ENCODE data around the gene HOXA7. TPM values are rescaled to one million over a fixed set of nuclear protein-coding genes. Genes with fewer than 3 reads are reported as not detected.

The HOXA7 gene
- total RNA-seq, 4 donors from 2014 or later: 7.0 to 22.9 (median 12.8) TPM

GRCh38 chr7:27164367-27165088 is 8.1 kb upstream of the HOXA7 start:
- Histone ChIP-seq H3K9me3 (no peaks in the 10 kb centered on the region), H3K27me3 (peaks cover 19% of the 10 kb centered on the region), H3K27ac (peak overlapping the region; percentile 95 to 99 (median 98)), H3K4me1 (peaks cover 4 to 33% (median 24%) of the 10 kb centered on the region in 4 donors), H3K4me3 (peak overlapping the region; percentile 58 to 82 (median 64)), H3K36me3 (no peaks in the 10 kb centered on the region)
- in situ Hi-C loops (cut with MboI; ENCODE audit: low pct_ligation_motif_present in 1 of 4, low pct_unique_long_range_greater_than_20kb in 1 of 4, low sequenced_read_pairs in 3 of 4): loop anchor here in 3 of 4 donors (25.0 kb wide), 3 partner anchors 802 to 1302 kb away; no protein-coding TSS in a partner anchor
- TF ChIP-seq POLR2A (IDR thresholded peaks at IDR 0.05): no peak
- TF ChIP-seq CTCF (IDR thresholded peaks at IDR 0.05): peak; percentile 15 to 38 (median 27)
- WGBS, 2 donors (ENCODE audit: low coverage in 1 of 2): 10% methylated on average over 31 of the region's 47 CpGs; no CpG with 5 or more reads in 1 of the 2 donors
- intact Hi-C loops (cut with DNase I; ENCODE audit: low total_unique reads): loop anchor here (10.0 kb wide), 1 partner anchor 1310 kb away; no protein-coding TSS in a partner anchor
- no peak for DNase-seq

DNA sequence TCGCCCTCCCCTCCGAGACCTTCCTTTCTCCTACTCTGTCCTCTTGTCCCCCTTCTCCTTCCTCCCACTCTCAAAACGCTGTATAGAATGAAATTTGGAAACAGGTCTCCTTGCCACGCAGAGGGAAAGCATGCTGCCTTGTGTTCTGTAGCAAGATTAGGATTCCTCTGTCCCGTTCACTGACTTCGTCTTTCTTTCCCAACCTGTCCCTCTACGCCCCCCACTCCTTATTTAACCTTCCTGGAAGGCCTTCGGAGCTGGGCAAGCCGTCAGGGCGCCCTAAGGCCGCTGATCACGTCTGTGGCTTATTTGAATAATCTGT is 7.5 kb upstream of the HOXA7 start:
- Histone ChIP-seq H3K4me3 (peak overlapping the region; percentile 58 to 82 (median 64)), H3K27ac (peak overlapping the region; percentile 95 to 99 (median 98)), H3K4me1 (peaks cover 4 to 34% (median 23%) of the 10 kb centered on the region in 4 donors), H3K9me3 (no peaks in the 10 kb centered on the region), H3K36me3 (no peaks in the 10 kb centered on the region), H3K27me3 (peaks cover 19% of the 10 kb centered on the region)
- WGBS, 2 donors (ENCODE audit: low coverage in 1 of 2): 0 to 10% methylated on average over 5 to 12 of the region's 12 CpGs
- intact Hi-C loops (cut with DNase I; ENCODE audit: low total_unique reads) (loop anchor here (10.0 kb wide), 1 partner anchor 1309 kb away; no protein-coding TSS in a partner anchor), in situ Hi-C loops (cut with MboI; ENCODE audit: low pct_ligation_motif_present in 1 of 4, low pct_unique_long_range_greater_than_20kb in 1 of 4, low sequenced_read_pairs in 3 of 4) (loop anchor here in 3 of 4 donors (25.0 kb wide), 3 partner anchors 802 to 1302 kb away; no protein-coding TSS in a partner anchor)
- no peak for DNase-seq
- TF ChIP-seq CTCF (IDR thresholded peaks at IDR 0.05): no peak
- no peak for TF ChIP-seq POLR2AphosphoS5 (IDR thresholded peaks at IDR 0.05)
- TF ChIP-seq POLR2A (IDR thresholded peaks at IDR 0.05): no peak
- TF ChIP-seq EP300 (IDR thresholded peaks at IDR 0.05; ENCODE audit: low read depth): no peak

GRCh38 chr7:27163288-27164044 is 7.0 kb upstream of the HOXA7 start:
- in situ Hi-C loops (cut with MboI; ENCODE audit: low pct_ligation_motif_present in 1 of 4, low pct_unique_long_range_greater_than_20kb in 1 of 4, low sequenced_read_pairs in 3 of 4): loop anchor here in 3 of 4 donors (25.0 kb wide), 3 partner anchors 801 to 1301 kb away; no protein-coding TSS in a partner anchor
- no peaks in the 10 kb centered on the region for H3K9me3 ChIP-seq

More at GRCh38 chr7:27163288-27164044, 7.0 kb upstream of the HOXA7 start:
- H3K4me3 ChIP-seq: peak overlapping the region; percentile 58 to 82 (median 64)
- TF ChIP-seq POLR2A (IDR thresholded peaks at IDR 0.05) (no peak), CTCF (IDR thresholded peaks at IDR 0.05) (no peak)
- no peaks in the 10 kb centered on the region for H3K36me3 ChIP-seq
- WGBS, 2 donors (ENCODE audit: low coverage in 1 of 2): 6 to 20% methylated on average over 9 to 24 of the region's 24 CpGs
- intact Hi-C loops (cut with DNase I; ENCODE audit: low total_unique reads): loop anchor here (10.0 kb wide), 1 partner anchor 1309 kb away; no protein-coding TSS in a partner anchor
- H3K27me3 ChIP-seq: peaks cover 23% of the 10 kb centered on the region
- no peak for DNase-seq
- H3K4me1 ChIP-seq: peaks cover 4 to 34% (median 23%) of the 10 kb centered on the region in 4 donors
- H3K27ac ChIP-seq: peak overlapping the region; percentile 95 to 99 (median 98)
